GM10847 (cell line): ENCODE data around the gene P3R3URF.

ENCODE experiments used
- POLR2A ChIP-seq: IDR thresholded peaks from 2 replicates; pipeline ENCODE4 v1.6.1; 2011; ENCODE audit not compliant: insufficient read length; ENCODE audit errors: extremely low read depth

P3R3URF gene

DNA sequence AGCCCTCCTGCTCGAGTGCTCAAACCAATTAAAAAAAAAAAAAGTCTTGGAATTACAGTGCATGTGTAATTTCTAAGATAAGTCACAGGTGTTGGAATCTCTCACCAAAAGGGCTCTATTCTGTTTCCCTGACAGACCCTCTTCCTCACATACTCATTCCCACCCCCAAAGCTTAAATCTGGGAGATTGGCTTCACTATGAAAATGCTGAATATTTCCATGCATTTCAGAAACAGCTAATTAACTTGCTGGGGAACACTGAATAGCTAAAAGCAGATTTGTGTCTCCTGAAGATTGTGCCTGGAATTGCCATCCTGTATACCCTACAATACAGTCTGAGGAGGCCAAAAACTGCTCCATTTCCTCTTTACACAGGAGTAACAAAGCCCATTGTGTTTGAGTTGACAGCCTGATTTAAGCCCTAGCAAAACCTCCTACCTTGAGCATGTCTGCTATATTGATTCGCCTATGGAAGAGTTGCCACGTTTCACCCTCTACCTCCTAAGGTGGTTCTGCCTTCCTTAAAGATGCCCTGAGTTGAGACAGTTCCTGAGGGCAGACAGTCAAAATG is 42.4 kb downstream of the P3R3URF start:
- no peak for TF ChIP-seq POLR2A

DNA sequence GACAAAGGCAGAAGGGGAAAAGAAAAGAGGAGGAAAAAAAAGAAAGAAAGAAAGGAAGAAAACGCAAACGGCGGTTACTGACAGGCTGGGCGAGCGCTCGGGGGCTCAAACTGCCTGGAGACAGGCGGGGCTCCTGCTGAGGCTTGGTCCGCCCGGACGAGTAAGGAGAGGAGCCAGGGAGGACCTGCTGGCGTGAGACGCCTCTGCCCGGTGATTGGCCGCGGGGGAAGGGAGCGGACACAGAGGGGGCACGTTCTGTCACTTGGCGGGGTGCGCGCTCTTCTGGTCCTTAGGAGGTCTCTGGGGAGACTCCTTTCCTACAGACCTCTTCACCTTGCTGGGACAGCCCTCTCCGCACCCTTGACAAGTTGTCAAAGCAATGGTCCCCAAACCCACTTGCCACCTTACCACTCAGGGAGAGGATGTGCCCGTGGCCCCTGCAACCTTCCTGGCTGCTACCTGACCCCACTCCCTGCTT is 43.1 kb downstream of the P3R3URF start:
- peak; percentile 31 for TF ChIP-seq POLR2A

DNA sequence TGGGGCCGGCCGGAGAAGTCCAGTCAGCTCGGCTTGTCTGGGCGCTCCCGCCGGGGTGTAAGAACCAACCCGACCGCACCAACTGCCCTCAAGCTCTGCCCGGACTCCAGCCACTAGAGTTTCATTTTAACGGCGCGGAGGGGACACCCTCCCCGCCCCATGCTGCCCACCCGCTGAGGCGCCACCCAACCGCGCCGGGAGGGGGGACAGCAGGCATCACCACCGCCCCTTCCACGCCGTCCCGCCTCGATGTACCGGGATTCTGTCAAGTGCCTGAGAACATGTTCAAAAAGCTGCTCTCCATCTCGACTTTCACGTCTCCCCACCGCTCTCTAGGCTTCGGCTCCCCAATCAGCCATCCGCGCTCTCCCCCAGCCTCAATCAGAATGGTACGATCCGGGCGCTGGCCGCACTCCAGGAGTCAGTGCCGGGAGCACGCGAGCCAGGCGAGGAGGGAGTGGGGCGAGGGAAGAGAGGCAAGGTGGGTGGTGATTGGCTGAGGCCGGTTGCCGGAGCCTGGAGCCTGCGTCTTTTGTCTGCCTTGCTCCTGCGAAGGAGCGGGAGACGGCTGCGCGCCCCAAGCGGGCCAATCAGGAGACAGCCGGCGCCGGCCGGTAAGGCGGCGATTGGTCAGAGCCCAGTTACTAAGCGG is 43.6 kb downstream of the P3R3URF start, which contains the start of gene PIK3R3:
PIK3R3 (minus strand) TSS at position 101 of the 652 bp plus-strand sequence. CDS start 677 bp downstream, outside the sequence.
- TF ChIP-seq POLR2A = peak; percentile 95

DNA sequence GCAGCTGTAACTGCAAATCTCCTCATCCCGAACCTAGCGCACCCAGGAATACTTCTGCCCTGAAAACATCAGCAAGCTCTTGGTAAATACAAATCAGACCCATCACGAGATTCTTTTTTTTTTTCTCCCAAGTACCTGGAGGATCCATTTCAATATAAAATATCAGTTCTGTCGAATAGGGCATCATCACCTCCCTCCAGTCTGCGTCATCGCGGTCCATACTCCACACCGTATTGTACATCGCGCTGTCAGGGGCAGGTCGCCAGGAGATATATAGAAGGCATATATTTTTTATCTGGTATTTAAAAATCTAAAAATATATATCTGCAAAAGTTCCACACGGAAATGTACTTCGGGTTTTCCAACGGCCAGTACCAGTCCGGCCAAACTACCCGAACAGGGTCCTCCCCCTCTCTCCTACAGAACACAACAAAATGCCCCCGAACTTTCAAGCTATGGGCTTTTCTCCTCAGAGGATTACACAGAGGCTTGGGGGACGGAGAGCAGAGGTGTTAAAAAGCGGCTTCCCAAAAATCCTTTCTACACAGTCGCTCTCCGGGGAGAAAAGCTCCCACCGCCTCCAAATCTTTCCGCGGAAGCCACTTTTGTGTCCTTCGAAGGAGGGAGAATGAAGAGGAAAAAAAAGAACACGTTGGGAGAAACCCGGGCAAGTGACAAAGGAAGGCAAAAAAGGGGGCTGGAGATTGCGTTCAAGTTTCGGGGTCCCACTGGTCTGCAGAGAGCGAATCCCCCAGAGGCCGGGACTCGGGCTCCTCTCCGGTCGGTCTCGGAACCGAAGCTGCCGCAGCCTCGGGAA is 44.4 kb downstream of the P3R3URF start:
- no peak for TF ChIP-seq POLR2A

DNA sequence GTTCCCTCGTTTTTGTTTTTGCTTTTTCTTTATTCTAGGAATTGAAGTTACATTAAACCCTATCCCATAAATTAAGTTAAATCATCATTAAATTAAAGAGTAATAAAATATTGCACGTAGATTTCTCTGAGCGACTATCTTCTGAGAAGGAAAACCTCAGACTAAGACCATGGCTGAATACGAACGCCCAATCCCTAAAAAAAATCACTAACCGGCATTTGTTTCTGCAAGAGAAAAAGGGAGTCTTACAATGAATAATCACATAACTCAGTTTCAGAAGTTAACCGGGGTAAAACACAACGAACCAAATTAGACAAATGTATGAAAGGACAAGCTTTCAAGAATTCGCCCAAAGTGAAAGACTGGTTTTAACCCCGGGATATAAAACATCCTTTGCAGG is 45.2 kb downstream of the P3R3URF start:
- no peak for TF ChIP-seq POLR2A

DNA sequence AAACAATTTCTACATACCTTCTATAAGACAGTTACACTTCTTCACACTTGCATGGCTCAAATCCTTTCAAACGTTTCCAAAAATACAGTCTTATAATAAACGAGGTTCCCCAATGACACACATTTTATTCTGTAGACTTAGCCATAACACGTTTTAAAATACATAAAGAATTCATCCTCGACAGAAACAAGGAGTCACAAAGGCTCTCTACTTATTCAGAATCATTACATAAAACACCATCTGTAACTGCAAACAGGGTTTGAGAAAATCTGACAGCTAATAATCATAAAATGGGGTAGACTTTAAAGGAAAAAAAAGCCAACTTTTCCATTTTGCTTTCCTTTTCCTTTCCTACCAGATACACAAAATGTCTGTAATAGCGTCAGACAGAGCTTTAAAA is 45.7 kb downstream of the P3R3URF start:
- TF ChIP-seq POLR2A = no peak

DNA sequence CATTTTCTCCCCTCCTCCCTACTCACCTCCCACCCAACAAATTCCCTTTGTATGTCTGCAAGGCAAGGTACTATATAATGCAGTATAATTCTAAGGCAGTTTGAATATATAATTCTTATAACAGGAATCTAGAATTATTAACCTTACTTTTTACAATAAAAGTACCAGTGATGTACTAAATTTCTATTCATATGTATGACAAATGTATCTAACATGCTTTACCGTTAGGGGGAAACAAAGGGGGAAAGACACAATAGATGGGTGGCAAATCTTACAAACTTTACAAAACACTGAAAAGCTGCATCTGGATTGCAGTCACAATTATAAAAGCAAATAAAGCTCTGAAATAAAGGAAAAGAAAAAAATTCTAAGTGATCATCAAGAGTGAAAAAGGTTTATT is 46.2 kb downstream of the P3R3URF start:
- no peak for TF ChIP-seq POLR2A

DNA sequence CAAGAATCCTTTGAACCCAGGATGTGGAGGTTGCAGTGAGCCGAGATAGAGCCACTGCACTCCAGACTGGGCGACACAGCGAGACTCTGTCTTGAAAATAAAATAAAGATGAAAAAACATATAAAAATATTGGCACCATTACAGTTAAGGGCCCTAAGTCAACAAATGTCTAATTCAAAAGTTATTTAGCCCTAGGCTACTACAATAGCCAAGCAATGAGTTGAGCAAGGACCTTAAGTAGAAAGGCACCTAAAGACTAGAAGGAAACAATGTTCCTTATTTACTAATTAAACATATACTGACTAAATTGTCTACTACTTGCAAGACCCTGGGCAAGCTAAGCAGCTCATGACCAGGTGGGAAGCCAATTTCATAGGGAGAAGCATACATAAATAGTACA is 47.9 kb downstream of the P3R3URF start:
- TF ChIP-seq POLR2A = no peak
